Stimulated activated CD4-positive, alpha-beta T cell treated with anti-CD3 and anti-CD28 coated beads, Interleukin-4, amount 100 ng/mL, for 24 hours (primary cell): ENCODE results near the gene ATP6V0E1.

ENCODE experiments used
- DNase-seq: peaks from one replicate; pipeline ENCODE4 v3.0.0-alpha.2; 2020

ATP6V0E1 gene

DNA sequence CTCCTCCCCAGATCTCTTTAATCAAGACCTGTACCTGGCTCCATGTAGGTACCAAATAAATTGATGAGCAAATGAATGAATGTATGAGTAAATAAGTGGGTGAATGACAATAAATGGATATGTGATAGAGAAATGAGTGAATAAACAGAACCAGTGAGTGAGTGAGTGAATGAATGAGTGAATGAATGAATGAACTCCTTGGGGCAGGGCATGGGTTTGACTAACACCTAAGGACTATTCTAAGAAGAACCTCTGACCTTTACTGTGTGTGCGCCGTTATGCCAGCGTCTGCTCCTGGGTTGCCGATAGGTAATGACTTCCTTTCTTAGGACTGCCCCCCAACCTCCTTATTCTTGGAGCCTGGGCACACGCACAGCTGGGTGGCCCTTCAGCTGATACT lies 26.1 kb upstream of the ATP6V0E1 start:
- no peak for DNase-seq

DNA sequence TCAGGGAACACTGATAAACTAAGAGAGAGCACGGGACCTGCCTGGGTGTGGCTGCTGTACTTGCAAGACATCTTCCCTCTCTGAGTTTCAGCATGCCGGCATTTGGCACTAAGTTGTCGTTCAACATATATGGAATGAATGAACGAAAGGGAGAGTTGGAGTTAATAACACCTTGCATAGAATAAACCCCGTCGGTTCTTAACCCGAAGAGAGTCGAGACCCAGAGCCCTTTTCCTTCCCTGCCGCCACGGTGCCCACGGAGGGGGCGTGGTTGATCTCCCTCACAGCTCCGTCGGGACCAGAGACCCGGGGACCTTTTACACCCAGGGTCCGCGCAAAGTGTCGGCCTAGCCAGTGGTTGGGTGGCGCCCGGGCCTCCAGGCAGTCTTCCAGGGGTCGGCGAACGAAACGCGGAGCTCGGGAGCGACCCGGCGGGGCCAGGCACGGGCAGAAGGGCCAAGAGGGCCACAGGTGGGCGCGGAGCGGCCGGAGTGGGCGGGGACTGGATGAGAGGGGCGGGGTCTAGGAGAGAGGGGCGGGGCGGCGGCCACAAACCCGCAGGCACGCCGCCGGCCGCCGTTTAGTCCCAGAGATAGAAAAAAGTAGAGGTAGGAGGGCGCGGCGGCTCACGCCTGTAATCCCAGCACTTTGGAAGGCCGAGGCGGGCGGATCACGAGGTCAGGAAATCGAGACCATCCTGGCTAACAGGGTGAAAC lies 25.1 kb upstream of the ATP6V0E1 start:
- DNase-seq: peak; percentile 70

DNA sequence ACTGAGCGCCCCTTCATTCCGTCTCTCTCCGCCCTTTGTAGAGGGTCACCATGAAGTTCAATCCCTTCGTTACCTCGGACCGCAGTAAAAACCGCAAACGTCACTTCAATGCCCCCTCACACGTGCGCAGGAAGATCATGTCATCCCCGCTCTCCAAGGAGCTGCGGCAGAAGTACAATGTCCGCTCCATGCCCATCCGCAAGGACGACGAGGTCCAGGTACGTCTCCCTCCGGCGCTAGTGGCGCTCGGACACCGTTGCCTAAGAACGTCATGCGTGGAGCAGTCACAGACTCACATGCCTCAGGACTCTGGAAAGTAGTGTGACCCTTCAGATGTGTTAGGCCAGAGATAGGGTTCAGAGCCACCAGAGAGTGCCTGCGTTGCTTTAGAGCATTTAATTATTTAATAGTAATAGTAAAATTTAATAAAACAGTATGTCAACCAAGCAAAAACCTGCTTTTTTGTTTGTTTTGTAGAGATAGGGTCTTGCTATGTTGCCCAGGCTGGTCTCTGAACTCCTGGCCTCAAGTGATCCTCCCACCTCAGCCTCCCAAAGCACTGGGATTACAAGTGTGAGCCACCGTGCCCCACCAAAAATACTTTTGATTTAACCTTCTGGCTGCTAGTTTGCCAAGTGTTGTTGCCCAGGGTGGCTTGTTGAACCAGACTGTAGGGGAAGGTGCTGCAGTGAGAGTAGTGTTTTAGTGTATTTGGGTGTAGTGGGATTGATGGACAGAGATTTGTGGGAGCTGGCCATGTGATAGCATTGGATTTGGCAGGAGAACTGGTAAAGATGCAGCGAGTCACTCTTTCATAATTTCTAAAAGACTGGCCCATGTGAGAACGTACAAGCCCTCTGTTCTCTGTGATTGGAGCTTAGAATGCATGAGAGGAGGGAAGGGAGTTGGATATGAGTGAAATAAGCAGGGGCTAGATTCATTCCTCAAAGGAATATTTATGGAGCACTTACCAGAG lies 23.5 kb upstream of the ATP6V0E1 start:
- no peak for DNase-seq

DNA sequence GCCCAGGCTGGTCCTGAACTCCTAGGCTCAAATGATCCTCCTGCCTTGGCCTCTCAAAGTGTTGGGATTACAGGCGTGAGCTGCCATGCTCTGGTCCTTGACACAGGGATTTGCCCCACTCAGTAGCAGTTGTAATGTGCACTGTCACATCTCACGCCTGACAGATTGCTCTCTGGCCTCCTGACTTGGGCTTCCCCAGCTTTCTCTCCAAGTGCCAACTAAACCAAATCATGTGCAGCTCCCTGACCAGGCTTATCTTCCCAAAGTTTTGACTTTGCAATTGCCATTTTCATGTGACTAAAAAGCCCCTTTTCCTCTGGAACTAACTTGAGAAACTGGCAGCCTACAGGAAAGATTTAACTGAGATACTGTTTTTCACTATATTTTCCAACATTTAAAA lies 13.7 kb upstream of the ATP6V0E1 start:
- no peak for DNase-seq

DNA sequence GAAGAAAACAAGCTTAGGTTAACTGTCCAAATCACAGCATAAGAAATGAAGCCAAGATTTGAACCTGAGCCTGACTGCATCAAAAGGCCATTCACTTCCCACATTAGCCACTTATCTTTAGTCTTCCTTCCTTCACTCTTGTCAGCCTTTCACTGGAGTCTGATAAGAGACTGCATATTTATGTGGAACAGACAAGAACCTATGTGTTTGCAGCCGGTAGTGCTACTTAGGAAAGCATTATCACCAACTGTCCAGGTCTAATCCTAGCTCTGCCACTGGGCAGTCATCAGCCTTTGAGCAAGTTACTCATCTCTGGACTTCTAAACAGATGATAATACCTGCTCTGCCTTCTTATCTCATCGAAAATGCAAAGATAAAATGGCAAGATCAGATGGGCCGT lies 12.1 kb upstream of the ATP6V0E1 start:
- DNase-seq: no peak

DNA sequence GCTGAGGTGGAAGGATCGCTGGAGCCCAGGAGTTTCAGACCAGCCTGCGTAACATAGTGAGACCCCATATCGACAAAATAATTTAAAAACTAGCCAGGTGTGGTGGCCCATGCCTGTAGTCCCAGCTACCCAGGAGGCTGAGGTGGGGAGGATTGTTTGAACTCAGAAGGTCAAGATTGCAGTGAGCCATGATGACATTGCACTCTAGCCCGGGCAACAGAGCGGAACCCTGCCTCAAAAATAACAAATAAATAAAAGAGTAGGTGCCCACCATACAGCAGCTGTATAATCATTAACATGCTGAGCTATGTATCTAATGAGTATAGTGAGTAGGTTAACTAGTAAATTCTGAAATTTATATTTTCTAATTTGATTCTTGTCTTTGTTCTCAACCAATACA lies 11.0 kb upstream of the ATP6V0E1 start:
- DNase-seq: no peak

DNA sequence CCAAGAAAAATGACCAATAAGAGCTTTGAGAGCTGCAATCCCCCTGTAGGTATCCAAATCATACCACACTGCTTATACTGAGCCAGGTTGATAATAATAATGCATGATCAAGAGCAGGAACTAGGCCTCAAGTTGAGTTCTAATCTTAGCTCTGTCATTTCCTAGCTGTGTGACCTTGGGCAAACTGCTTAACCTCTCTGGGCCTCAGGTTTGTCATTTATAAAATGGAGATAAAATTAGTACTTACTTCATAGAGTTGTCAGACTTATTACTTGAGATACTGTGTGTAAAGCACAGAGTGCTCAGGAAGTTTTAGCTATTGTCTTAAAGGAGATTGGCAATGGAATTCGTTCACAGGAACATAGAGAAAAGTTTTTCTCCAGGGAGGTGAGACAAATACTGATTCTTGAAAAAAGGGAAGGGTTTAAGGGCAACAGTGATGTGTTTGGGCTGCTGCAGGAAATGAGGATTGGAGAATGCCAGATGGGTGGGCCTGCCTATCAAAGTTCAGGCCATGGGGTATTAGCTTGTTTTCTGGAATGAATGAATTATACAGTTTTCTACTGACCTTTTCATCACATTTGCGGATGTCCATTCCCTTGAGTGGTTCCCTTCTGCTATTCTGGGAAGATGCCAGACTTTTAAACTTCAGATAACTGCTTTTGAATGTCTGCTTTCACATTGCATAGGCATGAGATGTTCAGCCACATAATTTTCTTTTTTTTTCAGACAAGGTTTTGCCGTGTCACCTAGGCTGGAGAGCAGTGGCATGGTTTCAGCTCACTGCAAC lies 10.2 kb upstream of the ATP6V0E1 start:
- no peak for DNase-seq

DNA sequence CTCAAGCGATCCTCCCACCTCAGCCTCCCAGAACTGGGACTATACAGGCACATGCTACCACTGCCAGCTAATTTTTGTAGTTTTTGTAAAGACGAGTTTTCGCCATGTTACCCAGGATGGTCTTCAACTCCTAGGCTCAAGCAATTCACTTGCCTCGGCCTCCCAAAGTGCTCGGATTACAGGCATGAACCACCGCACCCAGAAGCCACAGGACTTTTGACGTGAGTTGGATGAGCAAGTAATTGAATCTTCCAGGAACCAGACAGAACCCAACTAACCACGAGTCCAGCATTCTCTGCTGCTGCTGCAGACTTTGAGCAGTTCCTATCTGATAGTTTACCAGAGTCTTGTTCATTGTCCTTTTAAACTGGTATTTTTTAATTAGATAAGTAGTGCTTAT lies 9.6 kb upstream of the ATP6V0E1 start:
- DNase-seq: no peak

DNA sequence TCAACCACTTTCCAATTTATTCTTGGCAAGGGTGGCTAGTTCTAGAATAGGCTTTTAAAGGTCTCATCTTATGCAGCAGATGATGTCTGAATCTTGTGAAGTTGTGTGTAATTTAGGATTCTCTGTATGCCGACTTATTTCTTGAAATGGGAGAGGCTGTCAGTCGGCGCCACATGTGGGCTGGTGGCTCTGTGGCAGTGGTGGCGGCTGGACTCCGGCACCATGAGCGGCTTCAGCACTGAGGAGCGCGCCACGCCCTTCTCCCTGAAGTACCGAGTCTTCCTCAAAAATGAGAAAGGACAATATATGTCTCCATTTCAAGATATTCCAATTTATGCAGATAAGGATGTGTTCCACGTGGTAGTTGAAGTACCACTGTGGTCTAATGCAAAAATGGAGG lies 8.3 kb upstream of the ATP6V0E1 start:
- no peak for DNase-seq

DNA sequence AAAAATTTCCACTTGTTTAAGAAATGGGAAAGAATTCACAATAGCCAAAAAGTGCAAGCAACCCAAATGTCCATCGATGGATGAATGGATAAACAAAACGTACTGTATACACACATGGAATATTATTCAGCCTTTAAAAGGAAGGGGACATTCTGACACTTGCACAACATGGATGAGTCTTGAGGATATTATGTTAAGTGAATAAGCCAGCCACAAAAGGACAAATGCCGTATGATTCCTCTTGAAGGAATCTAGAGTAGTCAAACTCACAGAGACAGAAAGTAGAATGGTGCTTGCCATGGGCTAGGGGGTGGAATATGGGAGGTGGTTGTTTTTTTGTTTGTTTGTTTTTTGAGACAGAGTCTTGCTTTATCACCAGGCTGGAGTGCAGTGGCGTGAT lies 3.8 kb upstream of the ATP6V0E1 start:
- no peak for DNase-seq

DNA sequence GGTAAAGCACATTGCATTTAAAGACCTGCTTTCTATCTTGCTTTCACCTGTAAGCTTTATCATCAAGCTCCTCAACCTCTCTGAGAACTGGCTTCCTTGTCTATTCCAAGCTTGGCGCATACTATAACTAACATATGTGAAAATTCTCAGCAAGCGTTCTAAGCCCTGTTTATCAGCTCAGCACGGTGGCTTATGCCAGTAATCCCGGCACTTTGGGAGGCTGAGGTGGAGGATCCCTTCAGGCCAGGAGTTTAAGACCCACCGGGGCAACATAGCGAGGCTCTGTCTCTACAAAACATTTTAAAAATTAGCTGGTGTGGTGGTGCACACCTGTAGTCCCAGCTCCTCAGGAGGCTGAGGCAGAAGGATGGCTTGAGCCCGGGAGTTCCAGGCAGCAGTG lies 1.6 kb upstream of the ATP6V0E1 start:
- no peak for DNase-seq

DNA sequence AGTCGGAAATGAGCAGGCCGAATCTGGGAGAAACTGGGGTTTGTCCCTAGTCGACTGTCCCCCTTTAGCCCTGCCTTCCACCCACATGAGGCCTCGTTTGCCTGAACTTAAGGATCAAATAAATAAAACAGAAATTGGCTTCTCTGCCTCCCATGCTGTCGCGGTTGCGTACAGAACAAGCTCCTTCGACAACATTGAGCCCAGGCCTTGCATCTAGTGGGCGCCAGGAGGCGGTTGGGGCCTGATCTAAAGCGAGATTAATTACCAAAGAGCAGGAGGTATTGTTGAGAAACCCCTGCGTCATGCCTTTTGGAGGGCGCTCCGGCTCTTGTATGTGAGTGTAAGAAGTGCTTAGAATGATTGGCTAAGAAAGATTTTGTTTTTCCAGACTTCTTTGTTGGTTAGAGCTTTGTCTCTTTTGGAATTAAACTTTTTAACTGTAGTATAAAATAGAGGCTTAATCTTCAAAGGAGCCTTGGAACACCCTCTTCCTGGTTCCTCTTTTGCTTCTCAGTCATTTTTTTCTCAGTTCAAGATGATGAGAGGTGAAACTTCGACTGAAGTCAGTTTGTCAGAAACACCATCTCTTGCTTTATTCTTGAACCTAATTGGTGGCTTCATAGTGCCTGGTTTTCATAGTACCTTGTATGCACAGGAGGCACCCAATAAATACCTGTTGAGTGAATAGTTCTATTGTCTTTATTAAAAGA lies 828 bp downstream of the ATP6V0E1 start:
- DNase-seq: peak; percentile 80

DNA sequence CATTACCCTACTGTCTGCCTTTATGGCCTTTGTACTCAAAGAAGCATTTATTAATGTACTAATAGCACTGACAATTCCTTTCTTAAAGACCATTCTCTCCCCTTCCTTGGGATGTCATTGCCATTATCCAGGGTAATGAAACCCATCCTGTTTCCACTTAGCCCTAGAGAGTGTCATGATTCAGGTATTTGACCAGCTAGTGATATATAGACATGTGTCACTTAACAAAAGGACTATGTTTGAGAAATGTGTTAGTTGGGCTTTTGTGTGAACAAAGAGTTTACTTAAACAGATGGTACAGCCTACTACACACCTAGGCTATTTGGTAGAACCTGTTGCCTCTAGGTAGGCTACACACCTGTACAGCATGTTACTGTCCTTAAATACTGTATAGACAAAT lies 2.0 kb downstream of the ATP6V0E1 start:
- no peak for DNase-seq

DNA sequence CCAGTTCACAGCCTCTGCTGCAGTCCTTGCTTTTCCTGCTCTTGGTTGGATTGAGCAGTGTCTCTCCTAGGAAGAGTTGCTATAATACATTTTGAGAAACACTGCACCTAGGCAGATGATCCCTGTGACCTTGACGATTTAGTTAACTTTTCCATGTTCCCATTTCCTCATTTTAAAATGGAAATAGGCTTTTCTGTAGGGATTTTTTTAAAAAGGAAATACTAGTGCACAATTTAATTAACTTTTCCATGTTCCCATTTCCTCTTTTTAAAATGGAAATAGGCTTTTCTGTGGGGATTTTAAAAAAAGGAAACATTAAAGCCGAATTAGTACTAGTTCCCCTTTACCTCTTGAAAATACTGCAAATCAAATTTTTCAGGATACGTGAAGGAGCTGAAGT lies 4.7 kb downstream of the ATP6V0E1 start:
- DNase-seq: no peak

DNA sequence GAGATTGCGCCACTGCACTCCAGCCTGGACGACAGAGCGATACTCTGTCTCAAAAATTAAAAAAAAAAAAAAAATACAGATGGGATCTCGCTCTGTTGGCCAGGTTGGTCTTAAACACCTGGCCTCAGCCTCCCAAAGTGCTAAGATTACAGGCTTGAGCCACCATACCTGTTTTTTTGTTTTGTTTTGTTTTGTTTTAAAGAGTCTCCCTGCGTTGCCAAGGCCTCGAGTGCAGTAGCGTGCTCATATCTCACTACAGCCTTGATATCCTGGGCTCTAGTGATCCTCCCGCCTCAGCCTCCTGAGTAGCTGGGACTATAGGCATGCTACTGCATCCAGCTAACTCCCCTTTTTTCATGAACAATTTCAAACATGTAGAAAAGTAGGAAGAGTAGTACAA lies 7.2 kb downstream of the ATP6V0E1 start:
- no peak for DNase-seq

DNA sequence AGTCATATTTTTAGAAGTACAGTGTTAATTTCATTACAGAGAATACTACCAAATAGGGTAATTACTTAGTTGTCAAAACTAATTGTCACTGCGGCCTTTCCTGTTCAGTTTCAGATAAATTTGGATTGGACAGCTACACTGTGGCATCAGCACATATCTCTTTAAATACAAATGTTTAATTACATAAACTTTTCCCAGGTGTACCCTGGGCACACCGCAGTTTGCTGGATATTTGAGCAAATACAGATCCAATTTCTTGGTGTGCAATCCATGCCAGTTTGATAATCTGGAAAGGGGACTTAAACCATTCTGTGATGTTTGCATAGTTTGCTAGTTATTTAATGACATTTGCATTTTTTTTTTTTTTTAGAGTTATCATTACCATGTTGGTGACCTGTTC lies 10.8 kb downstream of the ATP6V0E1 start:
- DNase-seq: no peak

DNA sequence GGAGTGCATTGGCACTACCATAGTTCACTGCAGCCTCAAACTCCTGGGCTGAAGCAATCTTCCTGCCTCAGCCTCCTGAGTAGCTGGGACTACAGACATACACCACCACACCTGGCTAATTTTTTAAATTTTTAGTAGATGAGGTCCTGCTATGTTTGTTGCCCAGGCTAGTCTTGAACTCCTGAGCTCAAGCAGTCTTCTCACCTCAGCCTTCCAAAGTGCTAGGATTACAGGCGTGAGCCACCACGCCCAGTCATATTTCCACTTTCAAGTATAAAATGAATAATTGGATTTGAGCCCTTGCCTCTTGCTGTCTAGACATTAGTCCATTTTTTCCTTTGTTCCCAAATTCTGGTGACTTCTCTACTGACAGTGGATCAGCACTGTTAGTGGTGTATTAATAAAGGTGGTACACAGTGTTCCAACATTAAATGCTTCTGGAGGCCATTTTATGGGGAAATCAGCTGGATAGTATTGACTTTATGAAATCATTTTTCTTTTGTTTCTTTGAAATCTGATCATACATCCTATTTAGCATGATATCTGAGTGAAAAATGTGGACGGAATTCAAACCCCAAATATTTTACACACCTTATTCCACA lies 15.9 kb downstream of the ATP6V0E1 start:
- no peak for DNase-seq

DNA sequence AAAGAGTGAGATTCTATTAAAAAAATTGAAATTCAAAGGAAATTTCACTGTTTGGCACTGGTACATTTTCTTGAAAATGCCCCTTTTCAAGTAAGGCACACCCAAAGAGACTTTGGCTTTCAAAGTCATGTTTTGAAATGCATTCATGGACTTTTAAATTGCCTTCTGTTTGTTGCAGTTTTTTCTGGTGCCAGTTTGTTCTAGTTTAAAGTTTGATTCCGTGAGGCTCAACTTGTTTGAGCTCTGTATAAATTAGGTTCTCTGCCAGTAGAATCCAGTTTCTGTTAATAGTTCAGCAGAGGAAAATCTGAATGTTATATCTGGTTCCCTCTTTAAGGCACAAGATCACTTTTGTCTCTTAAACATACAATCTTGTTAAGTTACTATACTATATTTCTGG lies 16.4 kb downstream of the ATP6V0E1 start:
- DNase-seq: no peak

DNA sequence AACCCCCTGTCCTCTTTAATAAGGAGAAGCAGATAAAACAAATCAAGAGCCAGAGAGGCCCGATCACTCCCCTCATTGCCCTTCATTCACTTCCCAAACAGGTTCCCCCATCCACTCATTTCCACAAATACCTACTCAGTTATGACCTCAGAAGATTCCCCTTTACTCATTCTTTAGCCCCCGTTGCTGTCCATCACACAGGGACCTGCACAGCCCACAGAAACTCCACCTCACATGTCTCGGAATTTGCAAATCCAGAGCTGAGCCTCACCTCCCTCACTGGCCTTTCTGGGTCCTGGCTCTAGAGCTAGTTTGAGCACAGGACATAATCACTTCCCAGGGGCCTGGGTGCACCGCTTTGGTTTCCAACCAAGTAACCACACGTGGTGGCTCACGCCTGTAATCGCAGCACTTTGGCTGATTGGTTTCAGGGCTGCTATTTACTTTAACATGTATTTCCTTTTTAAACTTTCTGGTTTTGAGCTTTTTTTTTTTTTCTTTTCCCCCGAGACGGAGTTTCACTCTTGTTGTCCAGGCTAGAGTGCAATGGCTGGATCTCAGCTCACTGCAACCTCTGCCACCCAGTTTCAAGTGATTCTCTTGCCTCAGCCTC lies 17.8 kb downstream of the ATP6V0E1 start:
- no peak for DNase-seq

DNA sequence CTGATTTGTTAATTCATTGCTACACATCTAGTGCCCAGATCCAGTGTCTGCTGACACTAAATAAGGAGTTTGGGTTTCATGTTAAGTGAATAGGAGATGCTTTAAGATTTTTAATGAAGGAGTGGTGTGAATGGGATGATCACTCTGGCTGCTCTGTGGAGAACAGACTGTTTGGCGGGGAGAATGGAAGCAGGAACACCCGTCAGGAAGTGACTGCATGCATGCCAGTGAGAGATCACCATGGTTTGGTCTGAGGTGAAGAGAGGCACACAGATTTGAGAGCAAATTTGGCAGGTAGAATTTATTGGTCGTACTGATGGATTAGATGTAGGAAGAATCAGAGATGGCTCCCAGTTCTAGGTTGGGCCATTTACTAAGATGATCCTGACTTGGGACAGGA lies 19.8 kb downstream of the ATP6V0E1 start:
- DNase-seq: no peak

DNA sequence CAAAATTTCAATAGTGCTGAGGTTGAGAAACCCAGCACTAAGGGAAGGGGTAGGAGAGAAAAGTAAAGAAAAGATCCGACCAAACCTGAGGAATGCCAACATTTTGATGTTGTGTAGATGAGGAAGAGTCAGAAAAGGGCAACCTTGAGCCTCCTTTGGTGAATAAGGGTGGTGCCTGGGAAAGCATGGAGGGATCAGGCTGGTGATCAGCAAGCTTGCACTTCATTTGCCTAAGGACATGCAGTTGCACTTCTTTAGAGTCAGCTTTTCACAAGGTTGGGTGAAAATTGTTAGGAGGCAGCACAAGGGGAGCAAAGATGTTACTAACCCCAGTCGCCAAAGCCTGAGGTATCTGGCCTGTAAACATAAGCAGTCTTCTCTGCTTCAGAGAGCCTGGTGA lies 20.4 kb downstream of the ATP6V0E1 start:
- no peak for DNase-seq

DNA sequence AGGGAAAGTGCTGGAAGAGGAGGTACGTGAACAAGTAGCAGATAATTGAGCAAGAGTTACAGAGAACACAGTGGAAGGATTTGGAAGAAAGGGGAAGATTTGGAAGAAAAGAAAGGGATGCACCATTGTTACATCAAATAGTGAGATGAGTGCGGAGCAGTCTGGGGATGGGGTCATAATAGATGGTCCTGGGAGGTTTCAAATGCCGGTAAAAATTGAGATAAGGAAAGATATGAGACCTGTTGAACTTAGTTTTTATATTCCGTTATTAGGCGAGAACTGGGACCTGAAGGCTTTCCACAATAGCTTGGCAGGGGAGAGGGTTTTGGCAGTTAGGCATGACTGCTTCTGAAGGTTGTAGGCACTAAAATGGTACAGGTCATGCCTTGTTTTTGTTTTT lies 20.9 kb downstream of the ATP6V0E1 start:
- no peak for DNase-seq
